ENCODE results near the gene CDK8. TPM values are rescaled to one million over a fixed set of nuclear protein-coding genes. Genes with fewer than 3 reads are reported as not detected.

CDK8 gene
- total RNA-seq, 1 experiment from 2014 or later: 22.2 TPM

GRCh38 chr13:26384587-26384986 is 130.7 kb downstream of the CDK8 start:
- no peak for DNase-seq (ENCODE audit: unreplicated experiment)
- POLR2A ChIA-PET: no interaction called here
- no peak overlapping the region for H3K27ac Mint-ChIP-seq (ENCODE audit: low read depth, unreplicated experiment)
- H3K4me3 Mint-ChIP-seq (ENCODE audit: unreplicated experiment): no peak overlapping the region
- intact Hi-C loops (cut with micrococcal nuclease): no loop called here
- no TSS peak for BruUV-seq (replicated peaks)
- H3K4me1 Mint-ChIP-seq (ENCODE audit: insufficient read depth, unreplicated experiment): peaks cover 4% of the 10 kb centered on the region
- no peak for TF ChIP-seq CTCF (IDR thresholded peaks at IDR 0.05; ENCODE audit: unreplicated experiment)
- H3K9me3 Mint-ChIP-seq (ENCODE audit: unreplicated experiment): no peaks in the 10 kb centered on the region
- peaks cover 7% of the 10 kb centered on the region for H3K36me3 Mint-ChIP-seq (ENCODE audit: insufficient read depth, unreplicated experiment)
- CTCF ChIA-PET: no interaction called here
- H3K27me3 Mint-ChIP-seq (ENCODE audit: insufficient read depth, unreplicated experiment): no peaks in the 10 kb centered on the region

- no peak for DNase-seq (ENCODE audit: unreplicated experiment)
- H3K27ac Mint-ChIP-seq (ENCODE audit: low read depth, unreplicated experiment): no peak overlapping the region
- TF ChIP-seq CTCF (IDR thresholded peaks at IDR 0.05; ENCODE audit: unreplicated experiment): no peak
- H3K36me3 Mint-ChIP-seq (ENCODE audit: insufficient read depth, unreplicated experiment): peaks cover 20% of the 10 kb centered on the region
- no TSS peak for BruUV-seq (replicated peaks)
- intact Hi-C loops (cut with micrococcal nuclease): no loop called here
- peaks cover 4% of the 10 kb centered on the region for H3K4me1 Mint-ChIP-seq (ENCODE audit: insufficient read depth, unreplicated experiment)
- H3K4me3 Mint-ChIP-seq (ENCODE audit: unreplicated experiment): no peak overlapping the region
- H3K9me3 Mint-ChIP-seq (ENCODE audit: unreplicated experiment): no peaks in the 10 kb centered on the region
- POLR2A ChIA-PET: no interaction called here
- CTCF ChIA-PET: no interaction called here
- H3K27me3 Mint-ChIP-seq (ENCODE audit: insufficient read depth, unreplicated experiment): no peaks in the 10 kb centered on the region
These were observed 132.1 kb downstream of the CDK8 start for GRCh38 chr13:26386026-26386425.

GRCh38 chr13:26390203-26390602 is 136.3 kb downstream of the CDK8 start:
- BruUV-seq (replicated peaks): no TSS peak

GRCh38 chr13:26400545-26400944 is 146.6 kb downstream of the CDK8 start:
- H3K36me3 Mint-ChIP-seq (ENCODE audit: insufficient read depth, unreplicated experiment): peaks cover 25% of the 10 kb centered on the region
- no peak for DNase-seq (ENCODE audit: unreplicated experiment)
- POLR2A ChIA-PET: interaction anchor here (0.5 to 0.6 kb wide), 2 partner anchors 118 to 672 kb away, joined by 3 to 5 read pairs; no protein-coding TSS in a partner anchor
- no peak for TF ChIP-seq CTCF (IDR thresholded peaks at IDR 0.05; ENCODE audit: unreplicated experiment)
- CTCF ChIA-PET: interaction anchor here (0.6 to 1.1 kb wide), 2 partner anchors 10 to 1561 kb away, joined by 3 to 7 read pairs; no protein-coding TSS in a partner anchor
- no peaks in the 10 kb centered on the region for H3K27me3 Mint-ChIP-seq (ENCODE audit: insufficient read depth, unreplicated experiment)
- H3K4me1 Mint-ChIP-seq (ENCODE audit: insufficient read depth, unreplicated experiment): no peaks in the 10 kb centered on the region
- intact Hi-C loops (cut with micrococcal nuclease): no loop called here
- BruUV-seq (replicated peaks): no TSS peak
- no peak overlapping the region for H3K4me3 Mint-ChIP-seq (ENCODE audit: unreplicated experiment)
- no peak overlapping the region for H3K27ac Mint-ChIP-seq (ENCODE audit: low read depth, unreplicated experiment)
- no peaks in the 10 kb centered on the region for H3K9me3 Mint-ChIP-seq (ENCODE audit: unreplicated experiment)

More at GRCh38 chr13:26390203-26390602, 136.3 kb downstream of the CDK8 start:
- DNase-seq (ENCODE audit: unreplicated experiment): no peak
- POLR2A ChIA-PET: interaction anchor here (0.6 to 0.7 kb wide), 2 partner anchors 51 to 138 kb away, joined by 3 read pairs; no protein-coding TSS in a partner anchor
- Mint-ChIP-seq H3K4me3 (ENCODE audit: unreplicated experiment) (no peak overlapping the region), H3K27ac (ENCODE audit: low read depth, unreplicated experiment) (no peak overlapping the region), H3K9me3 (ENCODE audit: unreplicated experiment) (no peaks in the 10 kb centered on the region), H3K27me3 (ENCODE audit: insufficient read depth, unreplicated experiment) (no peaks in the 10 kb centered on the region), H3K36me3 (ENCODE audit: insufficient read depth, unreplicated experiment) (peaks cover 29% of the 10 kb centered on the region), H3K4me1 (ENCODE audit: insufficient read depth, unreplicated experiment) (no peaks in the 10 kb centered on the region)
- intact Hi-C loops (cut with micrococcal nuclease): no loop called here
- TF ChIP-seq CTCF (IDR thresholded peaks at IDR 0.05; ENCODE audit: unreplicated experiment): no peak
- CTCF ChIA-PET: interaction anchor here (1.0 to 1.8 kb wide), 2 partner anchors 8 to 205 kb away, joined by 4 to 7 read pairs; no protein-coding TSS in a partner anchor

Measured in MCF 10A (cell line).